Fibroblast of mammary gland (primary cell): ENCODE measurements around the gene VPREB3.
"Not testable (repeated sequence)": the region's sequence is repeated elsewhere in the genome, so short reads cannot be mapped to it uniquely, and the experiment has no call there.

Experiments used
- DNase-seq: peaks from one replicate; pipeline ENCODE4 v3.0.0-alpha.2; 2010; ENCODE audit warnings: low read depth
- H3K4me3 ChIP-seq: 2 replicates; pipeline ENCODE4 v1.5.1; 2011; ENCODE audit warnings: low read depth, mild to moderate bottlenecking, low read length, moderate library complexity; ENCODE audit not compliant: control insufficient read depth
- TF ChIP-seq, protein P1 (sequence below): conservative IDR thresholded peaks from 2 replicates; pipeline ENCODE4 v1.5.1; 2011; ENCODE audit warnings: low read depth, low read length, inconsistent platforms; ENCODE audit not compliant: control insufficient read depth, insufficient read depth

The VPREB3 gene

DNA sequence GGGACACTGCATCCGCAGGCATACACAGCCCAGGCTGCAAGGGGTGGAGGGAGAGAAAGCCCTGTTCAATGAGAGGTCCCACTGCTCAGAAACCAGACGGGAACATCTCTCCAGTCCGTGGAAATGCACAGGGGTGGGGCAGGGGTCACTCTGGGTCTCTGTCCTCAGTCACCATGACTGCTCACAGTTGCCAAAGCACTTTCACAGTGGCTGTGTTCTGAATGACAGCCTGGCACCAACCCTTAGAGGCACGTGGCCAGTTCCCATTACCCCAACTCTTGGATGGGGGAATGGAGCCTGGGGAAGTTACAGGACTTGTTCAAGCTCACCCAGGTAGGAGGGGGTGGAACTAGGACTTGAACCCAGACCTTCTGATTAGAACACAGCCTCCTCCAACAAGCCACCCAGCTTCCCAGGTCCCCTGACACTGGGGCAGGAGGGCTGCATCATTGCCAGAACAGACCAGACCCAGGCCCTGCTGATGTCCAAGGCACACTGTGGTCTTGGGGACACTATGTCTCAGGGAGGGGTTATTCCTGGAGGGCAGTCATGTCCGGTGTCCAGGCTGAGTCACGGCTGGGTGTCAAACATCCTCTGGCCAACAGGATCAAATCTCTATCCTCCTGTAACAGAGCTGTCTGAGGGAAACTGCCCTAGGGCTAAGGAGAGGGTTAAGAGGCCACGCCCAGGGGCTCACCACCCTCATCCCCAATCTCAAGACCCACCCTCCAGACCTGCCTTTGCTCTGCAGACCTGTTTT, 11.5 kb downstream of the VPREB3 start:
- no peak overlapping the region for H3K4me3 ChIP-seq
- DNase-seq, result no peak
- TF ChIP-seq, protein P1, sequence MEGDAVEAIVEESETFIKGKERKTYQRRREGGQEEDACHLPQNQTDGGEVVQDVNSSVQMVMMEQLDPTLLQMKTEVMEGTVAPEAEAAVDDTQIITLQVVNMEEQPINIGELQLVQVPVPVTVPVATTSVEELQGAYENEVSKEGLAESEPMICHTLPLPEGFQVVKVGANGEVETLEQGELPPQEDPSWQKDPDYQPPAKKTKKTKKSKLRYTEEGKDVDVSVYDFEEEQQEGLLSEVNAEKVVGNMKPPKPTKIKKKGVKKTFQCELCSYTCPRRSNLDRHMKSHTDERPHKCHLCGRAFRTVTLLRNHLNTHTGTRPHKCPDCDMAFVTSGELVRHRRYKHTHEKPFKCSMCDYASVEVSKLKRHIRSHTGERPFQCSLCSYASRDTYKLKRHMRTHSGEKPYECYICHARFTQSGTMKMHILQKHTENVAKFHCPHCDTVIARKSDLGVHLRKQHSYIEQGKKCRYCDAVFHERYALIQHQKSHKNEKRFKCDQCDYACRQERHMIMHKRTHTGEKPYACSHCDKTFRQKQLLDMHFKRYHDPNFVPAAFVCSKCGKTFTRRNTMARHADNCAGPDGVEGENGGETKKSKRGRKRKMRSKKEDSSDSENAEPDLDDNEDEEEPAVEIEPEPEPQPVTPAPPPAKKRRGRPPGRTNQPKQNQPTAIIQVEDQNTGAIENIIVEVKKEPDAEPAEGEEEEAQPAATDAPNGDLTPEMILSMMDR, result no peak

DNA sequence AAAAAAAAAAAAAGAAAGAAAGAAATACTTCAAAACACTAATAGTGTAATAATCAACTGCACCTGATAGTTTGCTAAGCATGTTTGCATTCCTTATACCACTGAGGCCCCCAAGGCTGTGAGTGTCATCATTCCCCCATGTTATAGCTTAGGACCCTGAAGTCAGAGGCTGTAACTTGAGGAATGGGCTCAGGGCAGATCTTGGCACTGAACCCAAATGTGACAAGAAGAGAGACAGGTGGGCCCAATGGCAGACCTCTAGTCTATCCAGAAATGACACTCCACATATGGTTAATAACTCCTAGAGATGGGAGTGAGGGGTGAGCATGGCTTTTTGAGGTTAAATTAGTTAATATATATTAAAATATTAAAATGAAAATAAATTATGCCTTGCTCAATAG, 16.5 kb downstream of the VPREB3 start:
- DNase-seq, result no peak
- TF ChIP-seq, protein P1, result no peak
- H3K4me3 ChIP-seq, result no peak overlapping the region

- not testable (repeated sequence) for DNase-seq, H3K4me3 ChIP-seq
These were observed 26.1 kb downstream of the VPREB3 start for GRCh38 chr22:23728108-23728507.

DNA sequence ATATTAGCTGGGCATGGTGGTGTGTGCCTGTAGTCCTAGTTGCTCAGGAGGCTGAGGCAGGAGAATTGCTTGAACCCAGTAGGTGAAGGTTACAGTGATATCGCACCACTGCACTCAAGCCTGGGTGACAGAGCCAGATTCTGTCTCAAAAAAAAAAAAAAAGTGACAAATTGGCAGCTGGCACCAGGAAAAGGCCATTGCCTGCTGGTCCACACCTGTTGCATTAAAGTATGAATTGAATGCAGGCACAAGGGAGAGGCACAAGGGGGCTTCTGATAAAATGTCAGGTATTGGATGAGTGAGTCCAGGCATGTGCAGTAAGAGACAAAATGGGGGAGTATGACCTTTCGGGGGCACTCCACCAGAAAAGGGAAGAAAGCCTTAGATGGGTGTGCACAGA, 31.5 kb downstream of the VPREB3 start:
- TF ChIP-seq, protein P1, result no peak
- DNase-seq, result no peak
- no peak overlapping the region for H3K4me3 ChIP-seq

GRCh38 chr22:23722160-23722559, 32.1 kb downstream of the VPREB3 start:
- DNase-seq, result no peak
- H3K4me3 ChIP-seq, result no peak overlapping the region
- TF ChIP-seq, protein P1, result no peak

DNA sequence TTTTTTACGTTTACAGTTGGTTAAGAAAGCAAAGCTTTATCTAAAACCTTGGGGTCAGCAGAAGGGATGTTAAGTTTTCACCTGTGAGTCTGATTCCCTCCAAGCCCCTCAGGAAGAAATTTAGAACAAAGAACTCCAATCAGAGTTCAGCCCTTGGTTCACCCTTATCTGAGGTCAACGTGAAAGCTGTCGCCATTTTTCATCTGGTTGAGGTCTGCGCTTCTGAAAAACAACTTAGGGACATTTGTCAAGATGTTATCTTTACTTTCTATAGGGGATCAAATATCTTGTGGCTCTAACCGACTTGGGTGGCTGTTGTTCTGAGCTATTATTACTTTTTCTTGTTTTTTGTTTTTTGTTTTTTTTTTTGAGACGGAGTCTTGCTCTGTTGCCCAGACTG, 33.4 kb downstream of the VPREB3 start:
- H3K4me3 ChIP-seq, result no peak overlapping the region
- TF ChIP-seq, protein P1, result no peak
- DNase-seq, result no peak

DNA sequence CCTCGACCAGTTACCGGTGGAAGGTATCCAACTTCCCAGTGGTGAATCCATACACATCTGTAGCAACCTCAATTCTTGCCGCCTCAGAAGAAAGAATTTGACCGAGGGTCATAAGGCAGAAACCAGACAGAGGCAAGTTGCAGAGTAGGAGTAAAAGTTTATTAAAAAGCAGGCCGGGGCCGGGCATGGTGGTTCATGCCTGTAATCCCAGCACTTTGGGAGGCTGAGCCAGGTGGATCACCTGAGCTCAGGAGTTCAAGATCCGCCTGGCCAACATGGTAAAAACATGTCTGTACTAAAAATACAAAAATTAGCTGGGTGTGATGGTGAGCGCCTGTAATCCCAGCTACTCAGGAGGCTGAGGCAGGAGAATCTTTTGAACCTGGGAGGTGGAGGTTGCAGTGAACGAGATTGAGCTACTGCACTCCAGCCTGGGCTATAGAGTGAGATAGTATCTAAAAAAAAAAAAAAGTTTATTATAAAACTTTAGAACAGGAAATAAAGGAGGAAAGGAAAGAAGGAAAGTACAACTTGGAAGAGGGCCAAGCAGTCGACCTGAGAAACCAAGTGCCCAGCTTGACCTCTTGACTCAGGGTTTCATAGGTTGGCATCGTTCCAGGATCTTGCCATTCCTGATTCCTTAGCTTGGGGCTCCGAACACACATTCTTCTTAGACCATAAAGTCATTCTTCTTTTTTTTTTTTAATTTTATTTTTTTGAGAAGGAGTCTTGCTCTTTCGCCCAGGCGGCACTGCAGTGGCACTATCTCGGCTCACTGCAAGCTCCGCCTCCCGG, 35.7 kb downstream of the VPREB3 start:
- H3K4me3 ChIP-seq, result no peak overlapping the region
- no peak for DNase-seq
- TF ChIP-seq, protein P1, result no peak
